WTC11 (cell line): ENCODE results near the gene SLC2A1. TPM values are rescaled to one million over a fixed set of nuclear protein-coding genes. Genes with fewer than 3 reads are reported as not detected.
A peak's percentile ranks its signal among the peaks of the same experiment; 100 is the strongest.

ENCODE experiments used
- ATAC-seq: fragments of 200-7000 bp; cut with Tn5 transposase; 2 replicates; pipeline ENCODE4 v1.10.0; 2021; ENCODE audit warnings: mild to moderate bottlenecking, moderate library complexity
- CTCF ChIA-PET: fragments of 300-600 bp; sonication (Branson Sonifier 250); formaldehyde crosslinking; loops from one replicate; lab custom pipeline; 2021; ENCODE audit warnings: antibody characterized with exemption; lab: Charles Lee
- POLR2A ChIA-PET: fragments of 350-600 bp; sonication (Branson Sonifier 250); formaldehyde crosslinking; loops from one replicate; lab custom pipeline; 2021; ENCODE audit warnings: antibody characterized with exemption; lab: Charles Lee
- DNase-seq: peaks from one replicate; pipeline ENCODE4 v3.0.0; 2021; ENCODE audit warnings: low spot score
- H3K27ac Mint-ChIP-seq: 2 replicates; pipeline ENCODE4 v1.8.0; 2021; ENCODE audit warnings: mixed read lengths
- H3K27me3 Mint-ChIP-seq: 2 replicates; pipeline ENCODE4 v1.8.0; 2021; ENCODE audit warnings: low read depth, mild to moderate bottlenecking, moderate library complexity, mixed read lengths
- H3K36me3 Mint-ChIP-seq: 2 replicates; pipeline ENCODE4 v1.8.0; 2021; ENCODE audit warnings: mixed read lengths
- H3K4me1 Mint-ChIP-seq: 2 replicates; pipeline ENCODE4 v1.8.0; 2022; ENCODE audit warnings: mixed read lengths
- H3K4me3 Mint-ChIP-seq: 2 replicates; pipeline ENCODE4 v1.8.0; 2021; ENCODE audit warnings: mild to moderate bottlenecking, moderate library complexity, mixed read lengths
- H3K9me3 Mint-ChIP-seq: 2 replicates; pipeline ENCODE4 v1.8.0; 2021; ENCODE audit warnings: mixed read lengths
- CBFB ChIP-seq: sonication (generic); formaldehyde crosslinking; IDR thresholded peaks from 2 replicates; pipeline ENCODE4 v1.8.1; 2022; ENCODE audit warnings: mild to moderate bottlenecking, low read depth, missing genetic modification reagents
- CREB1 ChIP-seq: sonication (generic); formaldehyde crosslinking; IDR thresholded peaks from 2 replicates; pipeline ENCODE4 v1.8.0; 2023; ENCODE audit warnings: mild to moderate bottlenecking, missing genetic modification reagents
- FOXP1 ChIP-seq: sonication (generic); formaldehyde crosslinking; IDR thresholded peaks from 2 replicates; pipeline ENCODE4 v1.8.0; 2022; ENCODE audit warnings: missing genetic modification reagents, mild to moderate bottlenecking, moderate library complexity, borderline replicate concordance
- GTF2I ChIP-seq: fragments of 250-450 bp; sonication (Bioruptor Pico); conservative IDR thresholded peaks from 2 replicates; pipeline ENCODE4 v1.4.0; 2021; ENCODE audit warnings: mild to moderate bottlenecking
- MAX ChIP-seq: sonication (generic); formaldehyde crosslinking; IDR thresholded peaks from 2 replicates; pipeline ENCODE4 v1.8.0; 2022; ENCODE audit warnings: mild to moderate bottlenecking, missing genetic modification reagents
- MXD4 ChIP-seq: fragments of 250-450 bp; sonication (Bioruptor Pico); IDR thresholded peaks from 2 replicates; pipeline ENCODE4 v1.8.0; 2021; ENCODE audit warnings: mild to moderate bottlenecking, moderate library complexity, borderline replicate concordance
- NFATC4 ChIP-seq: fragments of 250-450 bp; sonication (Bioruptor Pico); IDR thresholded peaks from 2 replicates; pipeline ENCODE4 v1.9.0; 2021; ENCODE audit warnings: mild to moderate bottlenecking
- NR1H2 ChIP-seq: sonication (generic); formaldehyde crosslinking; IDR thresholded peaks from 2 replicates; pipeline ENCODE4 v1.9.0; 2021; ENCODE audit warnings: mild to moderate bottlenecking, moderate library complexity, missing genetic modification reagents
- SMAD4 ChIP-seq: sonication (generic); formaldehyde crosslinking; IDR thresholded peaks from 2 replicates; pipeline ENCODE4 v1.8.0; 2022; ENCODE audit warnings: mild to moderate bottlenecking, missing genetic modification reagents
- SP1 ChIP-seq: sonication (generic); formaldehyde crosslinking; conservative IDR thresholded peaks from 2 replicates; pipeline ENCODE4 v1.8.1; 2022; ENCODE audit warnings: missing genetic modification reagents
- ZNF219 ChIP-seq: sonication (generic); formaldehyde crosslinking; IDR thresholded peaks from 2 replicates; pipeline ENCODE4 v1.8.0; 2023; ENCODE audit warnings: missing genetic modification reagents, mild to moderate bottlenecking, borderline replicate concordance
- ZNF281 ChIP-seq: sonication (generic); formaldehyde crosslinking; IDR thresholded peaks from 2 replicates; pipeline ENCODE4 v1.8.0; 2023; ENCODE audit warnings: mild to moderate bottlenecking, missing genetic modification reagents
- ZNF671 ChIP-seq: fragments of 250-450 bp; sonication (Bioruptor Pico); IDR thresholded peaks from 2 replicates; pipeline ENCODE4 v1.8.0; 2021; ENCODE audit warnings: mild to moderate bottlenecking
- ZSCAN18 ChIP-seq: fragments of 250-450 bp; sonication (Bioruptor Pico); IDR thresholded peaks from 2 replicates; pipeline ENCODE4 v2.1.2; 2022; ENCODE audit warnings: mild to moderate bottlenecking, moderate library complexity
- total RNA-seq: library from RNA; stranded (reverse); gene quantifications from 3 replicates; pipeline ENCODE4 v1.2.3, GENCODE V29; 2021
- TF ChIP-seq, protein P1 (sequence below): fragments of 250-450 bp; sonication (Bioruptor Pico); IDR thresholded peaks from 2 replicates; pipeline ENCODE4 v1.9.0; 2021; ENCODE audit warnings: moderate library complexity, mild to moderate bottlenecking, inconsistent platforms, borderline replicate concordance
- TF ChIP-seq, protein P2 (sequence below): fragments of 250-450 bp; sonication (Bioruptor Pico); IDR thresholded peaks from 2 replicates; pipeline ENCODE4 v1.9.0; 2021; ENCODE audit warnings: mild to moderate bottlenecking
- TF ChIP-seq, protein P3 (sequence below): sonication (generic); formaldehyde crosslinking; IDR thresholded peaks from 2 replicates; pipeline ENCODE4 v1.8.0; 2022; ENCODE audit warnings: mild to moderate bottlenecking, missing genetic modification reagents
- TF ChIP-seq, protein P4 (sequence below): sonication (generic); formaldehyde crosslinking; IDR thresholded peaks from 2 replicates; pipeline ENCODE4 v1.8.1; 2022; ENCODE audit warnings: low read depth, missing genetic modification reagents, borderline replicate concordance

The SLC2A1 gene
- total RNA-seq, 1 experiment from 2014 or later, result 215 TPM

DNA sequence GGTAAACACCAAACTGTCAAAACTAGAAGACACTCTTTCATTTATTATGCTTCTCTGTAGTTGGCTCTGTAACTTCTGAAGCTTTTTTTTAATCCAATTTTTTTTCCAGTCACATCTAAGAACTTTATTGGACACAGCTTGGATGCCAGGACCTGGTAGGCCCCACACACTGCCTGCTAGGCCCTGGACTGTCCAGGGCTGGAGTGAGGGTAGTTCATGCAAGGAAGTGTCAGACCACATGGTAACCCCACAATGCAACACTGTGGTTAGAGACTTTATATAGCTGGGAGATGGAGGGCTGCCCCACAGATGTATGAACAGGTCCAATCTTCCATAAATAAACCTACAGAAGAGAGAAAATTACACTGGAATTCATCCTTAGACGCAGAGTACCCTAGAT is 7.1 kb downstream of the SLC2A1 start:
- ATAC-seq (no peak), DNase-seq (no peak)
- Mint-ChIP-seq H3K27ac (peak overlapping the region; percentile 86), H3K4me3 (peak overlapping the region; percentile 99), H3K4me1 (peaks cover 92% of the 10 kb centered on the region), H3K27me3 (no peaks in the 10 kb centered on the region), H3K9me3 (no peaks in the 10 kb centered on the region), H3K36me3 (peaks cover 77% of the 10 kb centered on the region)
- TF ChIP-seq MAX (CRISPR knock-in tag), result no peak
- TF ChIP-seq, protein P1, sequence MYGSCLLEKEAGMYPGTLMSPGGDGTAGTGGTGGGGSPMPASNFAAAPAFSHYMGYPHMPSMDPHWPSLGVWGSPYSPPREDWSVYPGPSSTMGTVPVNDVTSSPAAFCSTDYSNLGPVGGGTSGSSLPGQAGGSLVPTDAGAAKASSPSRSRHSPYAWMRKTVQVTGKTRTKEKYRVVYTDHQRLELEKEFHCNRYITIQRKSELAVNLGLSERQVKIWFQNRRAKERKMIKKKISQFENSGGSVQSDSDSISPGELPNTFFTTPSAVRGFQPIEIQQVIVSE (CRISPR knock-in tag), result no peak
- no peak for TF ChIP-seq ZNF219 (CRISPR knock-in tag)
- ChIA-PET POLR2A (interaction anchor here (2.6 kb wide), 1 partner anchor 11 kb away, joined by 12 read pairs; no protein-coding TSS in a partner anchor), CTCF (interaction anchor here (0.8 to 2.0 kb wide), 2 partner anchors 9 to 122 kb away, joined by 3 to 5 read pairs; no protein-coding TSS in a partner anchor)

DNA sequence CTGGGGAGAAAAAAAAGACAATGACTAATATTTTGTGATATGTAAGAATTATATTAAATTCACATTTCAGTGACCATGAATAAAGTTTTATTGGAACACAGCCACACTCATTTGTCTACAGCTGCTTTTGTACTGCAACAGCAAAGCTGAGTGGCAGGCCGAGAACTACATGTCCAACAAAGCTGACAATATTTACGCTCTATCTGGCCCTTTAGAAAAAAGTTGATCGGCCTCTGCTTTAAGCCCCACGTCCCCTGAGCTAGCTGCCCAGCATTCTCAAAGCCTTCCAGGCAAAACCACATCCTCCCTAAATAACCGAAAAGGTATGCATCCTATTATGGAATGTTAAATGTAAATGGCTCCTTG is 8.6 kb downstream of the SLC2A1 start:
- H3K27ac Mint-ChIP-seq, result peak overlapping the region; percentile 95
- ChIA-PET CTCF (interaction anchor here (0.7 to 4.9 kb wide), 4 partner anchors 14 to 123 kb away, joined by 3 to 46 read pairs (median 4); no protein-coding TSS in a partner anchor), POLR2A (interaction anchor here (1.0 to 1.5 kb wide), 3 partner anchors 12 to 57 kb away, joined by 3 to 5 read pairs (median 4); no protein-coding TSS in a partner anchor)
- DNase-seq (no peak), ATAC-seq (no peak)
- H3K4me3 Mint-ChIP-seq, result peak overlapping the region; percentile 99
- H3K36me3 Mint-ChIP-seq, result peaks cover 77% of the 10 kb centered on the region
- no peak for TF ChIP-seq NFATC4 (CRISPR knock-in tag)
- no peak for TF ChIP-seq CBFB (CRISPR knock-in tag)
- TF ChIP-seq, protein P2, sequence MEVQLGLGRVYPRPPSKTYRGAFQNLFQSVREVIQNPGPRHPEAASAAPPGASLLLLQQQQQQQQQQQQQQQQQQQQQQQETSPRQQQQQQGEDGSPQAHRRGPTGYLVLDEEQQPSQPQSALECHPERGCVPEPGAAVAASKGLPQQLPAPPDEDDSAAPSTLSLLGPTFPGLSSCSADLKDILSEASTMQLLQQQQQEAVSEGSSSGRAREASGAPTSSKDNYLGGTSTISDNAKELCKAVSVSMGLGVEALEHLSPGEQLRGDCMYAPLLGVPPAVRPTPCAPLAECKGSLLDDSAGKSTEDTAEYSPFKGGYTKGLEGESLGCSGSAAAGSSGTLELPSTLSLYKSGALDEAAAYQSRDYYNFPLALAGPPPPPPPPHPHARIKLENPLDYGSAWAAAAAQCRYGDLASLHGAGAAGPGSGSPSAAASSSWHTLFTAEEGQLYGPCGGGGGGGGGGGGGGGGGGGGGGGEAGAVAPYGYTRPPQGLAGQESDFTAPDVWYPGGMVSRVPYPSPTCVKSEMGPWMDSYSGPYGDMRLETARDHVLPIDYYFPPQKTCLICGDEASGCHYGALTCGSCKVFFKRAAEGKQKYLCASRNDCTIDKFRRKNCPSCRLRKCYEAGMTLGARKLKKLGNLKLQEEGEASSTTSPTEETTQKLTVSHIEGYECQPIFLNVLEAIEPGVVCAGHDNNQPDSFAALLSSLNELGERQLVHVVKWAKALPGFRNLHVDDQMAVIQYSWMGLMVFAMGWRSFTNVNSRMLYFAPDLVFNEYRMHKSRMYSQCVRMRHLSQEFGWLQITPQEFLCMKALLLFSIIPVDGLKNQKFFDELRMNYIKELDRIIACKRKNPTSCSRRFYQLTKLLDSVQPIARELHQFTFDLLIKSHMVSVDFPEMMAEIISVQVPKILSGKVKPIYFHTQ (CRISPR knock-in tag), result 0 out of 2 replicates have a peak, but pooled peaks have one; percentile 20
- no peaks in the 10 kb centered on the region for H3K27me3 Mint-ChIP-seq
- peaks cover 96% of the 10 kb centered on the region for H3K4me1 Mint-ChIP-seq
- H3K9me3 Mint-ChIP-seq, result no peaks in the 10 kb centered on the region

GRCh38 chr1:42949312-42950115 is 9.2 kb downstream of the SLC2A1 start:
- H3K4me3 Mint-ChIP-seq, result peak overlapping the region; percentile 58
- ATAC-seq, result no peak
- DNase-seq, result no peak
- H3K36me3 Mint-ChIP-seq, result peaks cover 75% of the 10 kb centered on the region
- ChIA-PET CTCF (interaction anchor here (0.7 to 4.9 kb wide), 4 partner anchors 14 to 124 kb away, joined by 3 to 46 read pairs (median 4); no protein-coding TSS in a partner anchor), POLR2A (interaction anchor here (1.0 to 1.5 kb wide), 3 partner anchors 12 to 58 kb away, joined by 3 to 5 read pairs (median 4); no protein-coding TSS in a partner anchor)
- peaks cover 96% of the 10 kb centered on the region for H3K4me1 Mint-ChIP-seq
- H3K27ac Mint-ChIP-seq, result peak overlapping the region; percentile 86
- no peaks in the 10 kb centered on the region for H3K27me3 Mint-ChIP-seq
- no peaks in the 10 kb centered on the region for H3K9me3 Mint-ChIP-seq
- TF ChIP-seq GTF2I (CRISPR knock-in tag) (no peak), ZSCAN18 (no peak), CBFB (CRISPR knock-in tag) (no peak), SMAD4 (CRISPR knock-in tag) (no peak), CREB1 (CRISPR knock-in tag) (no peak), SP1 (CRISPR knock-in tag) (no peak), ZNF671 (CRISPR knock-in tag) (no peak), ZNF281 (no peak), NR1H2 (CRISPR knock-in tag) (no peak), MXD4 (CRISPR knock-in tag) (no peak), FOXP1 (no peak)
- TF ChIP-seq, protein P3, sequence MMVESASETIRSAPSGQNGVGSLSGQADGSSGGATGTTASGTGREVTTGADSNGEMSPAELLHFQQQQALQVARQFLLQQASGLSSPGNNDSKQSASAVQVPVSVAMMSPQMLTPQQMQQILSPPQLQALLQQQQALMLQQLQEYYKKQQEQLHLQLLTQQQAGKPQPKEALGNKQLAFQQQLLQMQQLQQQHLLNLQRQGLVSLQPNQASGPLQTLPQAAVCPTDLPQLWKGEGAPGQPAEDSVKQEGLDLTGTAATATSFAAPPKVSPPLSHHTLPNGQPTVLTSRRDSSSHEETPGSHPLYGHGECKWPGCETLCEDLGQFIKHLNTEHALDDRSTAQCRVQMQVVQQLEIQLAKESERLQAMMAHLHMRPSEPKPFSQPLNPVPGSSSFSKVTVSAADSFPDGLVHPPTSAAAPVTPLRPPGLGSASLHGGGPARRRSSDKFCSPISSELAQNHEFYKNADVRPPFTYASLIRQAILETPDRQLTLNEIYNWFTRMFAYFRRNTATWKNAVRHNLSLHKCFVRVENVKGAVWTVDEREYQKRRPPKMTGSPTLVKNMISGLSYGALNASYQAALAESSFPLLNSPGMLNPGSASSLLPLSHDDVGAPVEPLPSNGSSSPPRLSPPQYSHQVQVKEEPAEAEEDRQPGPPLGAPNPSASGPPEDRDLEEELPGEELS (CRISPR knock-in tag), result no peak
- TF ChIP-seq, protein P4, sequence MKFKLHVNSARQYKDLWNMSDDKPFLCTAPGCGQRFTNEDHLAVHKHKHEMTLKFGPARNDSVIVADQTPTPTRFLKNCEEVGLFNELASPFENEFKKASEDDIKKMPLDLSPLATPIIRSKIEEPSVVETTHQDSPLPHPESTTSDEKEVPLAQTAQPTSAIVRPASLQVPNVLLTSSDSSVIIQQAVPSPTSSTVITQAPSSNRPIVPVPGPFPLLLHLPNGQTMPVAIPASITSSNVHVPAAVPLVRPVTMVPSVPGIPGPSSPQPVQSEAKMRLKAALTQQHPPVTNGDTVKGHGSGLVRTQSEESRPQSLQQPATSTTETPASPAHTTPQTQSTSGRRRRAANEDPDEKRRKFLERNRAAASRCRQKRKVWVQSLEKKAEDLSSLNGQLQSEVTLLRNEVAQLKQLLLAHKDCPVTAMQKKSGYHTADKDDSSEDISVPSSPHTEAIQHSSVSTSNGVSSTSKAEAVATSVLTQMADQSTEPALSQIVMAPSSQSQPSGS, result no peak
